H9 (cell line): Measurements from ENCODE around the gene VPS35L. TPM values are rescaled to one million over a fixed set of nuclear protein-coding genes. Genes with fewer than 3 reads are reported as not detected.

Experiments used
- DNase-seq: peaks from one replicate; pipeline ENCODE4 v3.0.0-alpha.2; 2017
- H2AFZ ChIP-seq: one replicate; pipeline ENCODE4 v1.6.1; 2013; ENCODE audit warnings: mild to moderate bottlenecking, low read length, control low read depth, moderate library complexity
- H2AK5ac ChIP-seq: 2 replicates; pipeline ENCODE4 v1.6.1; 2013; ENCODE audit warnings: low read length, control low read depth, mixed read lengths; ENCODE audit not compliant: insufficient read length
- H2BK120ac ChIP-seq: one replicate; pipeline ENCODE4 v1.6.1; 2013; ENCODE audit warnings: low read depth, mild to moderate bottlenecking, low read length, control low read depth, inconsistent platforms; ENCODE audit not compliant: poor library complexity, severe bottlenecking
- H2BK12ac ChIP-seq: 2 replicates; pipeline ENCODE4 v1.6.1; 2013; ENCODE audit warnings: low read length, control low read depth, mixed read lengths, low read depth; ENCODE audit not compliant: insufficient read length
- H2BK15ac ChIP-seq: 2 replicates; pipeline ENCODE4 v1.6.1; 2013; ENCODE audit warnings: low read depth, low read length, control low read depth
- H2BK20ac ChIP-seq: one replicate; pipeline ENCODE4 v1.6.1; 2013; ENCODE audit warnings: low read depth, mild to moderate bottlenecking, low read length, control low read depth, inconsistent platforms; ENCODE audit not compliant: poor library complexity, severe bottlenecking
- H2BK5ac ChIP-seq: 2 replicates; pipeline ENCODE4 v1.6.1; 2013; ENCODE audit warnings: low read length, control low read depth, mixed read lengths; ENCODE audit not compliant: insufficient read length
- H3K14ac ChIP-seq: 2 replicates; pipeline ENCODE4 v1.6.1; 2013; ENCODE audit warnings: low read length, control low read depth; ENCODE audit not compliant: insufficient read depth
- H3K18ac ChIP-seq: 2 replicates; pipeline ENCODE4 v1.6.1; 2013; ENCODE audit warnings: low read depth, mild to moderate bottlenecking, mixed read lengths, low read length, control low read depth; ENCODE audit not compliant: insufficient read length
- H3K23ac ChIP-seq: 2 replicates; pipeline ENCODE4 v1.6.1; 2013; ENCODE audit warnings: low read length, control low read depth, mixed read lengths, low read depth; ENCODE audit not compliant: insufficient read length
- H3K23me2 ChIP-seq: 2 replicates; pipeline ENCODE4 v1.6.1; 2013; ENCODE audit warnings: low read depth, mild to moderate bottlenecking, mixed read lengths, low read length, control low read depth; ENCODE audit not compliant: insufficient read length, poor library complexity, severe bottlenecking
- H3K27ac ChIP-seq: 2 replicates; pipeline ENCODE4 v1.5.1; 2013; ENCODE audit warnings: low read length, control low read depth, mixed read lengths, low read depth; ENCODE audit not compliant: insufficient read length
- H3K27me3 ChIP-seq: 2 replicates; pipeline ENCODE4 v1.6.1; 2013; ENCODE audit warnings: low read length, control low read depth, inconsistent platforms; ENCODE audit not compliant: insufficient read depth
- H3K4ac ChIP-seq: 2 replicates; pipeline ENCODE4 v1.6.1; 2013; ENCODE audit warnings: low read depth, mild to moderate bottlenecking, control low read depth, inconsistent platforms, low read length, moderate library complexity
- H3K4me1 ChIP-seq: 2 replicates; pipeline ENCODE4 v1.6.1; 2013; ENCODE audit warnings: low read length, control low read depth, inconsistent platforms; ENCODE audit not compliant: insufficient read depth
- H3K4me2 ChIP-seq: 2 replicates; pipeline ENCODE4 v1.6.1; 2013; ENCODE audit warnings: low read length, control low read depth, mixed read lengths; ENCODE audit not compliant: insufficient read length, insufficient read depth
- H3K56ac ChIP-seq: 2 replicates; pipeline ENCODE4 v1.6.1; 2013; ENCODE audit warnings: low read depth, mild to moderate bottlenecking, mixed read lengths, low read length, control low read depth; ENCODE audit not compliant: insufficient read length
- H3K79me1 ChIP-seq: 2 replicates; pipeline ENCODE4 v1.6.1; 2013; ENCODE audit warnings: low read depth, mild to moderate bottlenecking, moderate library complexity, low read length, control low read depth, inconsistent platforms; ENCODE audit not compliant: insufficient read depth, poor library complexity, severe bottlenecking
- H3K79me2 ChIP-seq: 2 replicates; pipeline ENCODE4 v1.6.1; 2013; ENCODE audit warnings: low read length, control low read depth, inconsistent platforms; ENCODE audit not compliant: insufficient read depth
- H3K9ac ChIP-seq: 2 replicates; pipeline ENCODE4 v1.6.1; 2013; ENCODE audit warnings: low read length, control low read depth, mixed read lengths; ENCODE audit not compliant: insufficient read length; ENCODE audit errors: extremely low read depth
- H3K9me3 ChIP-seq: one replicate; pipeline ENCODE4 v1.6.1; 2013; ENCODE audit warnings: low read depth, low read length, inconsistent platforms; ENCODE audit not compliant: control insufficient read depth
- H3T11ph ChIP-seq: one replicate; pipeline ENCODE4 v1.6.1; 2013; ENCODE audit warnings: mild to moderate bottlenecking, low read length, control low read depth, inconsistent platforms
- H4K20me1 ChIP-seq: one replicate; pipeline ENCODE4 v1.6.1; 2013; ENCODE audit not compliant: control insufficient read depth, insufficient read length, insufficient read depth
- H4K5ac ChIP-seq: 2 replicates; pipeline ENCODE4 v1.6.1; 2013; ENCODE audit warnings: low read depth, mild to moderate bottlenecking, mixed read lengths, low read length, control low read depth; ENCODE audit not compliant: insufficient read length
- H4K8ac ChIP-seq: replicated peaks from 2 replicates; pipeline ENCODE4 v1.6.1; 2013; ENCODE audit warnings: low read length, control low read depth, mixed read lengths, low read depth; ENCODE audit not compliant: insufficient read length
- H4K91ac ChIP-seq: 2 replicates; pipeline ENCODE4 v1.6.1; 2013; ENCODE audit warnings: low read depth, mild to moderate bottlenecking, moderate library complexity, mixed read lengths, low read length, control low read depth; ENCODE audit not compliant: insufficient read length
- H3K27ac Mint-ChIP-seq, 3 experiments: 2 replicates in 2 of 3; 3 replicates in 1 of 3; pipeline ENCODE4 v1.8.0; 2020 to 2021; ENCODE audit warnings: mixed read lengths in 3 of 3, mild to moderate bottlenecking in 1 of 3, moderate library complexity in 1 of 3
- H3K27me3 Mint-ChIP-seq: 2 replicates; pipeline ENCODE4 v1.8.0; 2021; ENCODE audit warnings: low read depth, mild to moderate bottlenecking, moderate library complexity, mixed read lengths
- H3K36me3 Mint-ChIP-seq, 3 experiments: 2 replicates in 2 of 3; 3 replicates in 1 of 3; pipeline ENCODE4 v1.8.0; 2020 to 2021; ENCODE audit warnings: low read depth in 3 of 3, mixed read lengths in 3 of 3; ENCODE audit not compliant: insufficient read depth in 1 of 3
- H3K4me1 Mint-ChIP-seq, 2 experiments: 2 replicates each; pipeline ENCODE4 v1.8.0; 2020; ENCODE audit warnings: mixed read lengths in 2 of 2
- H3K4me3 Mint-ChIP-seq, 2 experiments: 2 replicates in 1 of 2; 3 replicates in 1 of 2; pipeline ENCODE4 v1.8.0; 2020 to 2021; ENCODE audit warnings: mild to moderate bottlenecking in 2 of 2, mixed read lengths in 2 of 2, moderate library complexity in 1 of 2
- H3K9me3 Mint-ChIP-seq, 2 experiments: 2 replicates in 1 of 2; 3 replicates in 1 of 2; pipeline ENCODE4 v1.8.0; 2020; ENCODE audit warnings: mild to moderate bottlenecking in 2 of 2, mixed read lengths in 2 of 2, moderate library complexity in 1 of 2
- CTCF ChIP-seq: fragments of 200-600 bp; sonication (generic); conservative IDR thresholded peaks from 3 replicates; pipeline ENCODE4 v1.8.0; 2021; ENCODE audit warnings: antibody characterized with exemption, mild to moderate bottlenecking
- WGBS: extraction: QIAGEN DNeasy Blood & Tissue Kit; methylation state at CpG from one replicate; pipeline ENCODE4 v1.1.7; 2013; ENCODE audit warnings: missing lambda C conversion rate, low lambda C conversion rate, mixed read lengths; ENCODE audit not compliant: insufficient read length; ENCODE audit errors: extremely low coverage; 5-methylcytosine and 5-hydroxymethylcytosine counted together
- total RNA-seq: library from RNA; stranded (reverse); gene quantifications from 2 replicates; pipeline ENCODE4 v1.2.1, GENCODE V29; 2021

Gene VPS35L
- total RNA-seq, 1 experiment from 2014 or later, result 58.4 TPM

GRCh38 chr16:19513377-19514053, 42.0 kb upstream of the VPS35L start:
- no peak overlapping the region for H2BK12ac ChIP-seq
- no CpG with 5 or more reads among the region's 4 CpGs for WGBS
- no peak overlapping the region for H4K91ac ChIP-seq
- no peak overlapping the region for H3K9ac ChIP-seq
- Mint-ChIP-seq H3K9me3 (no peaks in the 10 kb centered on the region), H3K27ac (no peak overlapping the region), H3K4me3 (no peak overlapping the region), H3K27me3 (no peaks in the 10 kb centered on the region), H3K4me1 (no peaks in the 10 kb centered on the region), H3K36me3 (peaks cover 34 to 59% (median 49%) of the 10 kb centered on the region in 3 experiments)
- H3K4me2 ChIP-seq, result no peak overlapping the region
- no peaks in the 10 kb centered on the region for H3K79me2 ChIP-seq
- DNase-seq, result no peak
- no peak overlapping the region for H3K23ac ChIP-seq
- no peak overlapping the region for H4K5ac ChIP-seq
- no peaks in the 10 kb centered on the region for H4K20me1 ChIP-seq
- H3K9me3 ChIP-seq, result no peaks in the 10 kb centered on the region
- H2BK15ac ChIP-seq, result no peak overlapping the region
- no peak overlapping the region for H3T11ph ChIP-seq
- H3K56ac ChIP-seq, result no peak overlapping the region
- no peaks in the 10 kb centered on the region for H3K23me2 ChIP-seq
- H3K79me1 ChIP-seq, result no peaks in the 10 kb centered on the region
- no peak overlapping the region for H4K8ac ChIP-seq
- TF ChIP-seq CTCF, result no peak
- no peak overlapping the region for H2AK5ac ChIP-seq
- H3K4ac ChIP-seq, result no peak overlapping the region
- no peak overlapping the region for H3K14ac ChIP-seq
- no peak overlapping the region for H3K18ac ChIP-seq
- no peak overlapping the region for H2BK20ac ChIP-seq
- H3K27me3 ChIP-seq, result no peaks in the 10 kb centered on the region
- no peak overlapping the region for H2BK120ac ChIP-seq
- no peak overlapping the region for H2BK5ac ChIP-seq
- no peak overlapping the region for H2AFZ ChIP-seq
- no peaks in the 10 kb centered on the region for H3K4me1 ChIP-seq
- no peak overlapping the region for H3K27ac ChIP-seq
